HepG2 (cell line): ENCODE results near the gene EFEMP2. TPM values are rescaled to one million over a fixed set of nuclear protein-coding genes. Genes with fewer than 3 reads are reported as not detected.

ENCODE experiments used
- ATAC-seq: fragments of 200-7000 bp; cut with Tn5 transposase; 3 replicates; pipeline ENCODE4 v1.9.1; 2020; ENCODE audit warnings: mild to moderate bottlenecking, moderate library complexity
- BruUV-seq: library from RNA; stranded (reverse); fragments of 400-500 nt; replicated peaks from 2 replicates; lab custom pipeline; 2021; lab: Mats Ljungman, UMichigan
- CTCF ChIA-PET: fragments of 300-600 bp; formaldehyde crosslinking; extraction: SDS; loops from one replicate; lab custom pipeline; 2021; ENCODE audit warnings: low total read pairs, inconsistent platforms, low intra/inter-chr PET ratio; lab: Yijun Ruan, JAX
- POLR2A ChIA-PET: fragments of 350-600 bp; sonication (Branson Sonifier 250); formaldehyde crosslinking; loops from one replicate; lab custom pipeline; 2020; ENCODE audit warnings: antibody characterized with exemption, inconsistent platforms; lab: Yijun Ruan, JAX
- DNase-seq: peaks from one replicate; pipeline ENCODE4 v3.0.0-alpha.2; 2015; ENCODE audit warnings: low spot score
- FAIRE-seq: peaks from 3 replicates; lab custom pipeline; 2011; peaks lifted over from hg19 to GRCh38; lab: Jason Lieb, UNC
- H2AFZ ChIP-seq: one replicate; pipeline ENCODE4 v1.6.1; 2011; ENCODE audit warnings: low read length, inconsistent platforms
- H3K27ac ChIP-seq: fragments of 300-600 bp; 3 replicates; pipeline ENCODE4 v1.8.0; 2011; ENCODE audit warnings: mixed run types, mild to moderate bottlenecking, mixed read lengths, low read length, inconsistent platforms; ENCODE audit not compliant: insufficient read depth; ENCODE audit errors: extremely low read length
- H3K27me3 ChIP-seq, 2 experiments: fragments of 200-600 bp in 1 of 2; 2 replicates in 1 of 2; 3 replicates in 1 of 2; pipeline versions ENCODE4 v1.6.0 to v1.8.0; 2011; ENCODE audit warnings: low read length in 2 of 2, mild to moderate bottlenecking in 2 of 2, moderate library complexity in 2 of 2, inconsistent platforms in 1 of 2; ENCODE audit not compliant: insufficient read depth in 2 of 2, control insufficient read depth in 1 of 2
- H3K36me3 ChIP-seq, 2 experiments: fragments of 200-600 bp in 1 of 2; replicated peaks in 1 of 2; 2 replicates in 1 of 2; 3 replicates in 1 of 2; pipeline versions ENCODE4 v1.5.1 to v1.8.0; 2011; ENCODE audit warnings: low read length in 2 of 2, inconsistent platforms in 1 of 2; ENCODE audit not compliant: insufficient read depth in 2 of 2, control insufficient read depth in 1 of 2
- H3K4me1 ChIP-seq: 2 replicates; pipeline ENCODE4 v1.5.1; 2012; ENCODE audit warnings: low read length, inconsistent platforms; ENCODE audit not compliant: insufficient read depth
- H3K4me2 ChIP-seq: 2 replicates; pipeline ENCODE4 v1.6.0; 2011; ENCODE audit warnings: low read depth, low read length, inconsistent platforms
- H3K4me3 ChIP-seq, 3 experiments: fragments of 200-600 bp in 1 of 3; sonication (generic), shearing (Covaris generic) in 1 of 3; replicated peaks in 1 of 3; 2 replicates each; pipeline ENCODE4 v1.5.1; 2011 to 2016; ENCODE audit warnings: low read length in 3 of 3, inconsistent platforms in 2 of 3, low read depth in 2 of 3, mild to moderate bottlenecking in 2 of 3, control low read depth in 1 of 3, mixed read lengths in 1 of 3; ENCODE audit not compliant: insufficient read depth in 1 of 3
- H3K79me2 ChIP-seq: one replicate; pipeline ENCODE4 v1.6.1; 2011; ENCODE audit warnings: low read length, inconsistent platforms; ENCODE audit not compliant: insufficient read depth
- H3K9ac ChIP-seq: 2 replicates; pipeline ENCODE4 v1.6.0; 2011; ENCODE audit warnings: mild to moderate bottlenecking, low read depth, low read length, inconsistent platforms; ENCODE audit not compliant: insufficient read depth
- H3K9me3 ChIP-seq: 2 replicates; pipeline ENCODE4 v1.5.1; 2012; ENCODE audit warnings: mild to moderate bottlenecking, low read length
- H4K20me1 ChIP-seq: 2 replicates; pipeline ENCODE4 v1.6.0; 2011; ENCODE audit warnings: inconsistent platforms, mild to moderate bottlenecking, low read length, moderate library complexity; ENCODE audit not compliant: insufficient read depth
- FOXA3 ChIP-seq: IDR thresholded peaks from 2 replicates; pipeline ENCODE4 v1.6.1; 2016; ENCODE audit warnings: missing genetic modification reagents, missing compliant biosample characterization
- FOXK1 ChIP-seq: sonication (generic); formaldehyde crosslinking; IDR thresholded peaks from 2 replicates; pipeline ENCODE4 v1.4.0; 2020; ENCODE audit warnings: low read depth, missing genetic modification reagents, borderline replicate concordance
- HNF4A ChIP-seq: sonication (generic); formaldehyde crosslinking; IDR thresholded peaks from 2 replicates; pipeline ENCODE4 v1.4.0; 2020; ENCODE audit warnings: missing genetic modification reagents
- JARID2 ChIP-seq: sonication (generic); formaldehyde crosslinking; IDR thresholded peaks from 2 replicates; pipeline ENCODE4 v1.8.1; 2023; ENCODE audit warnings: missing genetic modification reagents, inconsistent platforms; ENCODE audit not compliant: insufficient replicate concordance
- MAFG ChIP-seq: sonication (generic); formaldehyde crosslinking; IDR thresholded peaks from 2 replicates; pipeline ENCODE4 v1.5.1; 2020; ENCODE audit warnings: mild to moderate bottlenecking, missing genetic modification reagents
- MEIS1 ChIP-seq: sonication (generic); formaldehyde crosslinking; IDR thresholded peaks from 2 replicates; pipeline ENCODE4 v1.9.0; 2021; ENCODE audit warnings: mild to moderate bottlenecking, missing genetic modification reagents, moderate library complexity, borderline replicate concordance
- MYPOP ChIP-seq: sonication (generic); formaldehyde crosslinking; IDR thresholded peaks from 2 replicates; pipeline ENCODE4 v1.8.1; 2023; ENCODE audit warnings: mild to moderate bottlenecking, moderate library complexity, missing genetic modification reagents
- RBM22 ChIP-seq: fragments of 200-400 bp; formaldehyde crosslinking; optimal IDR thresholded peaks from 2 replicates; pipeline ENCODE3; 2017; ENCODE audit warnings: mild to moderate bottlenecking, low read length, moderate library complexity
- WIZ ChIP-seq: sonication (generic); formaldehyde crosslinking; IDR thresholded peaks from 2 replicates; pipeline ENCODE4 v1.5.1; 2020; ENCODE audit warnings: mild to moderate bottlenecking, missing genetic modification reagents
- ZBED4 ChIP-seq: sonication (generic); formaldehyde crosslinking; IDR thresholded peaks from 2 replicates; pipeline ENCODE4 v1.4.0; 2020; ENCODE audit warnings: missing genetic modification reagents, borderline replicate concordance
- ZNF329 ChIP-seq: sonication (generic); formaldehyde crosslinking; IDR thresholded peaks from 2 replicates; pipeline ENCODE4 v1.9.0; 2021; ENCODE audit warnings: low read depth, mild to moderate bottlenecking, missing genetic modification reagents
- ZNF512 ChIP-seq: sonication (generic); formaldehyde crosslinking; IDR thresholded peaks from 2 replicates; pipeline ENCODE4 v1.4.0; 2020; ENCODE audit warnings: mild to moderate bottlenecking, missing genetic modification reagents
- ZNF800 ChIP-seq: sonication (generic); formaldehyde crosslinking; IDR thresholded peaks from 2 replicates; pipeline ENCODE4 v1.4.0; 2020; ENCODE audit warnings: missing genetic modification reagents
- WGBS: methylation state at CpG from one replicate; pipeline ENCODE4 v1.1.6; 2017; ENCODE audit warnings: low lambda C conversion rate; 5-methylcytosine and 5-hydroxymethylcytosine counted together
- in situ Hi-C: cut with HindIII; loops from 2 replicates; pipeline ENCODE4 v1.10.0; 2017; ENCODE audit warnings: low pct_unique_long_range_greater_than_20kb; ENCODE audit not compliant: extremely low pct_ligation_motif_present
- intact Hi-C: fragments of 100-400 bp; cut with micrococcal nuclease; formaldehyde crosslinking; loops from one replicate; pipeline ENCODE4 v1.10.0; 2022; ENCODE audit not compliant: unreplicated experiment
- polyA plus RNA-seq, 8 experiments: library from polyadenylated mRNA; depleted of rRNA in 3 of 8; stranded (reverse) in 7 of 8; unstranded in 1 of 8; fragments of >200 nt; fragmentation: Illumina TruSeq in 4 of 8; extraction: Trizol in 4 of 8; gene quantifications; 2 replicates each; pipeline versions ENCODE4 v1.2.1 to v1.2.3, GENCODE V29; 2011 to 2016; ENCODE audit warnings: low read depth in 4 of 8, missing spikeins in 1 of 8, mixed read lengths in 1 of 8; ENCODE audit not compliant: insufficient read depth in 1 of 8
- total RNA-seq, 5 experiments: library from RNA; depleted of rRNA; stranded (reverse); fragments of >200 nt; fragmentation: Illumina TruSeq; extraction: Trizol; gene quantifications; 2 replicates each; pipeline ENCODE4 v1.2.3, GENCODE V29; 2016; ENCODE audit warnings: low read depth in 1 of 5

EFEMP2 gene
- total and polyA plus RNA-seq, 2 of the 13 experiments (the other 11 are each of a cell fraction or from before 2014, with no cell fraction given) = 7.4 to 29.7 TPM

- TF ChIP-seq ZNF800 (CRISPR knock-in tag) (0 out of 2 replicates have a peak, but pooled peaks have one; percentile 58), MAFG (no peak), FOXA3 (no peak), MYPOP (CRISPR knock-in tag) (0 out of 2 replicates have a peak, but pooled peaks have one; percentile 3), ZNF329 (no peak), RBM22 (no peak), MEIS1 (CRISPR knock-in tag) (no peak), HNF4A (no peak)
Measured at GRCh38 chr11:65857500-65857852, 15.1 kb downstream of the EFEMP2 start (continued).

DNA sequence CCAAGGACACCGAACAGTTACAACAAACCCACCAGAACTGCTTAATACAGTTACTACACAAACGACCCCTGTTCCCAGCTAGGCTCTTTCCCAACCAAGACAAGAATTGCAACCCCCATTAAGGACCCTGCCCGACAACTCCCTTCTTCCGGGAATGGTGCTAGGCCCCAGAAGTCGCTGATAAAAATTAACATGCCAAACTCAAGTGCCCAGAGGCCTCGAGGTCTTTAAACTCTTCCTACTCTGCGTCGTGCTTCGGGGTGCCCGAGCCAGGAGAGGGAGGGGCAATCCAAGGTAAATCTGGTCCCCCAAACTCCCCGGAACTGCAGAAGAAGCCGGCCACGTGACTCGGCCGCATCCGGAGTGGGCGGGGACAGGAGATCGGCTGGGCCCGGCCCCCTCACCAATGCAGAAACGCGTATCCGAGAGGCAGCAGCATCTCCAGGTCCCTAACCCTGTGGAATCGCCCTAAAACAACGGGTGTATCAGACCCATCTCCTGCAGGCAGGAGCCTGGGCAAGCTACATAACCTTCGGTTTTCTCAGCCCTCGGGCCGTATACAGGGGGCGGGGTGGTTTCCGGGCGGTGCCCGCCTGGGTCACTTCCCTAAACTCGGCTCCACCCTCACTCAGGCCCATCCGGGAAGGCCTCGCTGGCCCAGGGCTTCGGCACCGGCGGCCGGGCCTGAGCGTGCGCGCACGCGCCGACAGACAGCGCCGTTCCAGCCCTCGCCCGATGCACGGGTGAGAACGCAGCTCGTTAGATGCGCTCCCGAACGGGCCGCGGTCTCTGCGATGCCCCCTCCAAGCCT, 15.7 kb downstream of the EFEMP2 start:
- Histone ChIP-seq H2AFZ (no peak overlapping the region), H3K4me3 (peak overlapping the region; percentile 76 to 99 (median 93)), H3K4me2 (peak overlapping the region; percentile 79), H3K4me1 (peaks cover 59% of the 10 kb centered on the region), H3K9me3 (no peaks in the 10 kb centered on the region), H3K9ac (peak overlapping the region; percentile 86), H4K20me1 (peaks cover 50% of the 10 kb centered on the region), H3K36me3 (peaks cover 14 to 30% of the 10 kb centered on the region in 2 experiments), H3K27me3 (no peaks in the 10 kb centered on the region; a peak in 1 of 5 replicates), H3K79me2 (peaks cover 30% of the 10 kb centered on the region), H3K27ac (peak overlapping the region; percentile 83)
- ChIA-PET CTCF (no interaction called here), POLR2A (interaction anchor here (0.6 to 5.4 kb wide), 7 partner anchors 8 to 240 kb away, joined by 3 to 81 read pairs (median 3); partner anchors contain the start of genes CCDC85B, EFEMP2, FIBP and FOSL1)
- DNase-seq (peak; percentile 48), ATAC-seq (peak; percentile 19), FAIRE-seq (no peak)
- BruUV-seq = no TSS peak
- in situ Hi-C loops (loop anchor here (10.0 kb wide), 1 partner anchor 302 kb away; the partner anchor contains the start of gene LTBP3), intact Hi-C loops (no loop called here)
- WGBS = 7% methylated on average over 8 of the region's 57 CpGs
- peak; percentile 66 for TF ChIP-seq JARID2 (CRISPR knock-in tag)
- TF ChIP-seq ZNF512 (CRISPR knock-in tag) = no peak
- TF ChIP-seq WIZ = no peak
- 0 out of 2 replicates have a peak, but pooled peaks have one; percentile 7 for TF ChIP-seq FOXK1
- TF ChIP-seq ZBED4 (CRISPR knock-in tag) = peak; percentile 83; the same call in 1 of the 2 replicates
